ENCODE results near the gene RASAL2.
"Not testable (repeated sequence)": the region's sequence is repeated elsewhere in the genome, so short reads cannot be mapped to it uniquely, and the experiment has no call there.

RASAL2 gene

DNA sequence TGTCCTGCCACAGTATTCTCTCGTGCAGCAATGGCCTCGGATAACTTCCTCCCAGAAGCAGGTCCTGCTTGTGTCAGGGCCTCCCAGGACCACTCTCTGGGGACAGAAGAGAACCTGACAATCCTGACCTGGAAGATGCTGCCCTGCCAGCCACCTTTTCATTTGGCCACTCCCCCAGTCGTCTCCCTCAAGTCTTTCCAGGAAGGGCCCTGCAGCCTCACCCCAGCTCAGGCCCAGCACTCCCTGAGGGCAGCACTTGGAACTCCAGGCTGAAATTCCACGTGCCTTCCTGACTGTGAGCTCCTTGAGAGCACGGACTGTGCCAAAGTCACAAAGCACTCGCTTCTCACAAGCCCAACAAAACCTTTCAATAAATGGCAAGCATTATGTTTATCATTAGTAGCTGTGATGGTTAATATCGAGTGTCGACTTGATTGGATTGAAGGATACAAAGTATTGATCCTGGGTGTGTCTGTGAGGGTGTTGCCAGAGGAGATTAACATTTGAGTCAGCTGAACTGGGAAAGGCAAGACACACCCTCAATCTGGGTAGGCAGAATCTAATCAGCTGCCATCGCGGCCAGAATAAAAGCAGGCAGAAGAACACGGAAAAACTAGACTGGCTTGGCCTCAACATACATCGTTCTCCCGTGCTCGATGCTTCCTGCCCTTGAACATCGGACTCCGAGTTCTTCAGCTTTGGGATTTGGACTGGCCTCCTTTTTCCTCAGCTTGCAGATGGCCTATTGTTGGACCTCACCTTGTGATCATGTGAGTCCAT lies 405.2 kb downstream of the RASAL2 start:
- DNase-seq = no peak

DNA sequence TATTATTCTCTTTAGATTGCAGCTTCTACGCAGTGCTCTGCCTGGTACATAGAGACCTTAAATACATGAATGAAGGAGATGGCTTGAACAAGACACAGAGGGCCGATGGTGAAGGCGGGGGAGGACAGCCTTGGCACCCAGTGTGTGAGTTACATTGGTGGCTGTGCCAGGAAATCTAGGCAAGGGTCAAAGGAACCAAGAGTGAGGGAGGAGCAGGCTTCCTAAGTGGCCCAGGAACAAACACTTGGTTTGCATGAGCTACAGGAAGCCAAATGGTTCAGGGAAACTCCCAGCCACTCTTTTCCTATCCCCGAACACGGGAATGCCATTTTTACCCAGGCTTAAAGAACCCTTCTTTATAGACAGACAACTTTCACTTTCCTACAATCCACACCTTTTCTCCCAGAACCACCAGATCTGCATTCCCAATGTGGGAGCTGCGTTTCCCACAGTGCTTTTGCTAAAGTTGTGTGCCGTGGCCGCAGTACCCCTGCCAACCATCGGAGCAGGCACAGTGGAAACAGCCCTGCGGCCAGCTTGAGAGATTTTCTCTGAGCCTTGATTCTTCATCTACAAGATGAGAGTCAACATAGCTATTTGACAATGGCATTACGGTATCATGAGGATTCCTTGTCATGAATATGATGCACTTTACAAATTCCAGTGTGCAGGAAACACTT lies 406.3 kb downstream of the RASAL2 start:
- DNase-seq = no peak

DNA sequence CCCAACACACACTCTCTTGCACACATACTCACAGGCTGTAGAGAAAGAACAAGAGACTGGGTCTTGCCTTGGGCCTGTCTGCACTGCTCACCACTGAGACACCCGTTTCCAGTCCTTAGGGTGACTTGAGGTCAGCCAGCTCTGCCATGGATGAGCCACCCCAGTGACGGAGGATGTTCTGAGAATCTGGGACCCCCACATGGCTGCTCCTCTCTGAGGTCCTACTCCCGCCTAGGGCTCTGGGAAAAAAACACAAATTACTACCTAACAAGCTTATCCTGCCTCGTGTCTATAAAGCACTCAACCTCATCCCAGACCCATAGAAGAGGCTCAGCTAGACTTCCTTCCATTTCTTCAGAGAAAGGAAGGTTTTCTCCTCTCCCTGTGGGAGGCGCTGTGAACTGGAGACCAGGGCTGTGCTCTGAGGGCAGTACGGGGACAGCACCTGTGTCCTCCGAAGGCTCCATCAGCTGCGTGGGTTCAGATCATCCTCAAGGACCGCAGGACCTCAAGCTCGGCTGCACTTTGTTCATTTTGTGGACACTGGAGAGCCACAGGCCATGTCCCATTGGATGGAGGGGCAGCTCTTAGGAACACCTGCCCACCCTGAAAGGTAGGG lies 407.1 kb downstream of the RASAL2 start:
- DNase-seq = no peak

DNA sequence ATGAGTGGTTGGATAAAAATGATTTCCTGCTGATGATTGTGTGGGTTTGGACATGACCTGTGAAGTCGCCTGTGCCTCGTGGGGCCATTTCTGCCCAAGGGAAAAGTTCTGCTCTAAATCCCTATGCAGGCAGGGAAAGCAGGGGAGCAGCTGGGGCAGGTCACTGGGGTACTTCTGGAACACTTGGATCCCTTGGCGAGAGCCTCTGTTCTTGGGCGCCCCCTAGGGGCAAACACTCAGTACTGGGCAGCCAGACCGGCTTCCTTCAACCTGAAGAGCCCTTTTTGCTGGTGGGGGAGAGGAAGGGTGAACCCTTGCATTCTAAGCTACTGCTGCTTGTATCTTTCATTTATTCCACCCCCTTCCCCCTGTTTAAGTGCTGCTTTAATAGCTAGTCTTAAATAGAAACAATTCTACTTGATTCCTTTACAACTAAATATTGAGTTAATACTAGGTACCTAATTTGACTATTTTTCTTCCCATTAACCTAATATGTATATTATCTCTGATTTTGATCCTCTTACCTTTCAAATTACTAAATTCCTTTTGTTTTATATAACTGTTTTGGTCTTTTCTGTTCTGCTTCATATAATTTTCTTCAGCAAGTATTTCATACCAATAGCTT lies 407.9 kb downstream of the RASAL2 start:
- DNase-seq = no peak

DNA sequence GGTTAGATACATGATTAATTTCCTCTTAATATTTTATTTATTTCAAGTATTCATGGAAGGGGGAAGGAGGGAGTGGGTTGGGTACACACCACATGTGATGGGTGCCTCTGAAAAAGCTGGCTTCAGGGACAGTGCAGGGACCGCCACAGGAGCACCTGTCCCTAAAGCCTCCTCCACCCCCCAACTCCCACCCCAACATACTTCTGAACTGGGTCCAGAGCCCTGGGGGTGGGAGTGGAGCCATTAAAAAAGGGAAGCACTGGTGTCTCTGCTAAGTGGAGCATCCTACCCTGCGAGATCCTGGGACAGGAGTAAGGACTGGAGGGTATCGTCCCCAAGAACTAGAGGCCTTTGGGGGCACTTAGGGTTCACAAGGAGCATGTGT lies 408.4 kb downstream of the RASAL2 start:
- no peak for DNase-seq

DNA sequence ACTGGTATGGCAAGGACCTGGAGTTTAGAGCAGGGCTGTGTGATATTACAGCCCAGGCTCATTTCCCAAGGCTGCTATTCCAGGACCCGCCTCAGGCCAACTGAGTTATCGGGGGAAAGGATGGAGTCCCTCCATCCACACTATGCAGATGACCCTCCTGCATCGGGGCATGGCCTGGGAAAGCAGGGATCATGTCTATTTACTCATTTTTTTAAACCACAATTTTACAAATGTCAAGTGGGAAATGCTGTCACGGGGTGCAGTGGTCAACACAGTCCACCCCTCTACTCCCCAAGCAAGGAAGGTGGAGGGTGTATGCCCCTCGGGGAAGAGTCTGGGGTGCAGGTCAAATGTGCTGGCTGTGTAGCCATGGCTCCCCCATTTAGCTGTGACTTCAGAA lies 409.0 kb downstream of the RASAL2 start:
- DNase-seq = no peak

DNA sequence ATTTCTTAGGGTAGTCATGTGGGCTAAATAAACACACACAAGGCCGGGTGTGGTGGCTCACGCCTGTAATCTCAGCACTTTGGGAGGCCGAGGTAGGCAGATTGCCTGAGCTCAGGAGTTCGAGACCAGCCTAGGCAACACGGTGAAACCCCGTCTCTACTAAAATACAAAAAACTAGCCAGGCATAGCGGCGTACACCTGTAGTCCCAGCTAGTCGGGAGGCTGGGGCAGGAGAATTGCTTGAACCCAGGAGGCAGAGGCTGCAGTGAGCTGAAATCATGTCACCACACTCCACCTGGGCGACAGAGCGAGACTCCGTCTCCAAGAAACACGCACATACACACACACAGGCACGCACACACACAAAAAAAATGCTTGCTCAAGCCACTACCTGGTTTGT lies 409.4 kb downstream of the RASAL2 start:
- DNase-seq = not testable (repeated sequence)

DNA sequence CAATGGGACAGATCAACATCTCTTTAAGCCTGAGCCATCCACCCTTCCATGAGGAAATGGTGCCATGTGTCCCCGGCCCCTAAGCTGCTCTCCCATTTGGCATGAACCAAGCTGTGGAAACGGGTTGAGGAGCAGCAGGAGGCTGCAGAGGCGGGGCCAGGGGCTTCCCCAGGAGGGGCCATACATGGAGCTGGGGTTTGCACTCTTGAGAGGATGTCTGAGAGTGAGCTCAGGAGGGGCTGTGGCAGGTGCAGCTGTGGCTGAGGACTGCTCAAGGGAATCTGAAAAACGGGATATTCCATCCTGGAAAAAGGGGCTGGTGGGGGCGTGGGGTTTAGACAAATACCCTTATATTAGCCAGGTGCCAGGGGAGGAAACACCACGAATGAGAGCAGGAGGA lies 409.9 kb downstream of the RASAL2 start:
- DNase-seq = no peak

DNA sequence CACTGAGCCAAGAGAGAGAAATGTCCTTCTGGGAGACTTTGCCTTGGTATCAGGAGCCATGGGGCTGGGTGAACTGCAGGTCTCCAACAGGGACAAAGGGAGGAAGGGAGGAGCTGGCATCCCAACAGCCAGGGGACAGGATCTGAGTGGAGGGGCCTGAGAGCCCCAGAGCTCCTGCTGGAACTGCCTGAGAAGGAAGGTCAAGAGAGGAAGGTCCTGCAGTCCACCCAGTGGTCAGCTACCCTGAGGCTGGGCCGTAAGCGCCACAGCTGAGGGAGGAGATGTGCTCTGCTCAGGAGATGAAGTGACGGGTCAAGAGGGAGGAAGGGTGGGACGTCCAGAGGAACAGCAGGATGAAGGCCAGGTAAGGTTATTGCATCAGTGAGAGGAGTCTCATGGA lies 410.4 kb downstream of the RASAL2 start:
- DNase-seq = no peak

DNA sequence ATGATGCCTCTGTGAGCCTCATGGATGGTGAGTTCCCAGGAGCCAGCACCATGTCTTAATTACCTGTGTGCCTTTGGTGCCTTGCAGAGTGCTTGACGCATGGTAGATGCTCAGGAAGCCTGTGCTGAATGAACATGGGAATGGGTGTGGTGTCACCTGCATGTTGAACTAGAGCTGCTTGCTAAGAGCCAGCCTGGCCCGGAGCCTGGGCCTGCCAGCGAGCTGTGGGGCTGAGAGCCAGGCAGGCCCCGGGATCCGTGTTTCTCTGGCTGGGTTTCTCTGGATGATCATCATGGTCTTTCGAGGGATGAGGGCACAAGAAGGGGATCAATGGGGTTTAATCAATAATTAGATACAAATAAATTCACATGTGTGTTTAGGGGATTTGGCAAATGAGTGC lies 412.3 kb downstream of the RASAL2 start:
- no peak for DNase-seq

DNA sequence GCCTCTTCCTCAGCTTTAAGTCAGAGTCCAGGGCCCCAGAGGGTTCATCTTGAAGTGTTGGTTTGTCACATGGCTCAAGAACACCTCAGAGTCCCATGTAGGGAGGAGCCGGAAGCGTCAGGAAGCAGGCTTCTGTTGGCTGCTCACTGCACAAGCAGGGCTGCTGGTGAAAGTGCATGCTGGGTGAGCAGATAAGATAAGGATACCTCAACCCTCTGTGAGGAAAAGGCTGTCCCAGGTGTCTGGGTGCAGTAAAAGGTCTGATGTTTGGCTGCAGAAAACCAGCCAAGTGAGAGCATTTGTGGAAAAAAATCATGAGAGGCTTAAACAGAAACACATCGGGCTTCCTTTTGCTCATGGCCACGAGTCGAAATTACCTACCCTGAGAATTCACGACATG lies 412.8 kb downstream of the RASAL2 start:
- DNase-seq = no peak

DNA sequence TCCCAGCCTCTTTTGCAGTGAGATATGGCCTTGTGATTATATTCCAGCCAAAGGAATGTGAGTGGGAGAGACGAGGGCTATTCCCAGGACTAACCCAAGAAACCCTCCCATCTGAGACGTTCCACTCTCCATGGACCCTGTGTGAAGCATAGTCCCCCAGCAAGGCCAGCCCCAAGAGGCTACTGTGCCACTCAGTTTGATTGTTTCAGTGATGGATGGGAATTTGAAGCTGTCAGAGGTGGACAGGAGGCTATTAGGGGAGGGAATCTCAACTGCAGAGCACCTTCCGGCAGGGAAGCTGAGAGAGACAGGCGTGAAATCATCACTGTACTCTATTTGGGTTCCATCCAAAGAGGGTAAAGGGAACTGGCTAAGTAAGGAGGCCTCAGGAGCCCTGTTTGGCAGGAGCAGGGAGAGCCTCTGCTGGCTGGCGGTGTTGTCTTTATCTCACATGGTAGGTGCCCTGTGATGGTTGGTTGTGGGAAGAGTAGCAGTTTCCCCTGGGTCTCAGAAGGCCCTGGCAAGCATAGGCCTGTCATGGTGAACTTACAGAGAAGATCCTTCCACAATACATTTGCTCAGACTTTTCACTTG lies 415.6 kb downstream of the RASAL2 start:
- DNase-seq = no peak

DNA sequence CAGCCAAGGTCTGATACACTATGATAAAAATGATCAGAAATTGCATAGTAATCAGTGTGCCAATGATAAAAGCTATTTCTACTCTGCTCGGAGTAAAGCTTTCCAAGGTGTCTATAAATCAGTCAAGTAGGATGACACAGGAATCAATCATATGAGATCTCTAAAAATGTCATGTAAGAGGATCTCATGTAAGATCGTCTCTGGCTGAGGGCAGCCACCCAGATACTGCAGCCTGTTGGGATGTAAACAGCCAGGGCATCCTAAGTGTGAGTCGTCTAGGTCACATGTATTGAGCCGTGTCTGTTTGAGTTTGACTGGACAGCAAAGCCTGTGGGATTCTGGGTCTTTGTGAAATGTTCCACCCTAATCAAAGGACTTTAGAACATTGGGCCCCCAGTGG lies 416.3 kb downstream of the RASAL2 start:
- DNase-seq = no peak

DNA sequence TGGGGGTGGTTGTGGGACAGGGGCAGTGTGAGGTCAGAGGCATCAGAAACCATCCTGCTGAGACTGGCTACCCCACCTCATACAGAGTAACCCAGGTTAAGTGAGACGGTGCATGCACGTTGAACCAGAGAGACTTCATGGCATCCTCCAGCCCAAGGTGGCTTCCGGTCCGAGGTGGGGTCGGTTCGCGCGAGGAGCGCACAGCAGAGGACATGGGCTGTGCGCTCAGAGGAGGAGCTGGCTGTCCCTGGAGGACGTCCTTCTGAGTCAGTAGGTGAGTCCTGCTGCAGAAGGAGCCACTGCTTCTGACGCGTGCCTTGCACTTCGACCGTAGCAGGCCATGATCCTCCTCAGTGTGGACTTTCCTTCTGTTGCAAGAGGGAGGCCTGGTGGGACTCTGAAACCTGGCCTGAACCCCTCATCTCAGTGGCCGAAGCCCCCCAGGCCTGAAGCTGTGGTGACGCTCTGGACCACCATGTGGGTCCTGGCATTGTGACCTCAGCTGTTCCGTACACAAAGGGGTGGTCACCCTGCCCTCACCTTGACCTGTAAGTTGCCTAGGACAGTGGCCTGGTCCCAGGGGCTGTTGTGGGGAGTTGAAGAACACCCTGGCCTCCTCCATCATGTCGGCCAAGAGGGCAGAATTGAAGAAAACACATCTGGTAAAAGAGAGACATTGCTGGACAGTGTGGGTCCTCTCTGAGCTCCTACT lies 418.8 kb downstream of the RASAL2 start, which contains the start of gene TEX35:
Gene TEX35 (plus strand): TSS at position 544 of the 712 bp plus-strand sequence. CDS start 80 bp downstream, at position 624.
- DNase-seq = no peak

DNA sequence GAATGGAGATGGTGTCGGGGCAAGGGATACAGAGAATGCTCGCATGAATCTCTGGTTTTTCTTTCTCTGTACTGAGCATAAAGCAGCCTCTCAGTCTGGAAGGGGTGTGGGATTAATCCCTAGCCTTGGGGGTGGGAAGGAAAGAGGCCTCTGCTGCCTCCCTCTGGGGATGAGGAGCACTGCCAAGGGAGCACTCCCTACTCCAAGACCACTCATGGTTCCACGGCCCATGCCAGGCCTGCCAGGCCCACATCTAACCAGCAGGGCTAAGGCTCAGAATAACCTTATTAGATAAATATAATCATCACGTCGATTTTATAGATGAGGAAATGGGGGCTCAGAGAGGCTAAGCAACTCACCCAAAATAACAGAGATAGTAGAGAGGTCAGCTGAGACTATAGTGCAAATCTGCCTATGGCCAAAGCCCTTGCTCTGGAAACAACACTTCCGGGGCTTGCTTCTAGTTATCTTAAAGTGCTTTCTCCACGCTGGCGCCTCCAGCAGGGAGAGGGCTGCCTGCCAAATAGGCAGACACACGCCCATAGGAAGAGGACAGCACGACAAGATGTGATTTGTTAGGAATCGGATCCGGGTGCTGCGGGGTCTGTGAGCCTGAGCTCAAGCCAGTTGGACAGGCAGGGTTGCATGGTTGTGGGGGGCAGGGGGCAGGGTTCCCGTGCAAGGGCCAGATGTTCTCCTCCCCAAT lies 419.5 kb downstream of the RASAL2 start:
- no peak for DNase-seq

DNA sequence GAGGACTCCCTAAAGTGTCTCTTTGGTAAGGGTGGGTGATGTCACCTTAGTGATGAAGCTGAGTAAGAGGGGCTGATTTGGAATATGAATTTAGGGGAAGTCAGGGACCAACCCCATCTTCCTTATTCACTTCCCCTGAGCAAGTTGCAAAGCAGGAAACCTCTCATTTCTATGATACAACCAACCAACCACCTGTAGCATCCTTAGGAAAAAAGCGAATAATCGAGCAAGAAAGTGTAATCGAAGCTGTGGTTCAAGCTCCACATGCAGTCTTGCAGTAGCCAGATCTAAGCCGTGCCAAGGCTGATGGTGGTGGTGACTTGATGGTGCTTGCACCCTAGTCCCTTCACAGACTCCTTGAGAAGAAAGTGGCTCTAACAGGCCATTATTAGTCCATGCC lies 422.2 kb downstream of the RASAL2 start:
- no peak for DNase-seq

DNA sequence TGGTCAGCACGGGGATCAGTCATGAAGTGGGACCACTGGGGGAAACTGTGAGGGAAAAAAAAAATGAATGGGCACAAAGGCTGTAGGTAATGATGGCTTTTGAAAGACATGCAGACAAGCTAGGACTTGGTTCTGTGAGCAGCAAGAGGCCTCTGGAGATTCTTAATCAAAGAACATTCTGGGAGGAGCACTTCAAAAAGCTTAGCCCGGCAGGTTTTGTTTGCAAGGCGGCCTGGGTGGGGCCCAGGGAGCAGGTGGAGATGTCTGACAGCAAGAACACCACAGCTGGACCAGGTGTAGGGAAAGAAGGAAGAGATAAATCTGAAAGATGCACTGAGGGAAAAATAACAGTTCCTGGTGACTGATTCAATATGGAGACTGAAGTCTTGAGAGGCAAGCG lies 425.0 kb downstream of the RASAL2 start:
- DNase-seq = no peak

DNA sequence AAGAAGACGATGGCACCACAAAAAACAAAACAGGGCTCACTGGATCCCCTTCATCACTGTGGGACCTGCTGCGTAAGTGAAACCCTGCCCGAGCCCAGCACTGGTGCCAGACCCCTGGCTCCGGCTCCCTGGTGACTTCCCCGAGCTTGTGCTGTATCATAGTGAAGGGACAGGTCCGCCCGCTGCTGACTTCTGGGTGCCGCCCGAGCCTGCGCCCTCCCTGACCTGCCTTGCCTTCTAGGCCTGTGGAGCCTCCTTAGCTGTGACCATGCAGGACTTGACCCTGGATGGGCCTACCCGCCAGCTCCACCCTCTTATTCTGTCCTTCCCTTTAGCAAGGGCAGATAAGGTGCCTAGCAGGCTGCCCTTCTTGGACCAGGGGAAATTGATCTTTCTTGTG lies 426.9 kb downstream of the RASAL2 start:
- DNase-seq = no peak

DNA sequence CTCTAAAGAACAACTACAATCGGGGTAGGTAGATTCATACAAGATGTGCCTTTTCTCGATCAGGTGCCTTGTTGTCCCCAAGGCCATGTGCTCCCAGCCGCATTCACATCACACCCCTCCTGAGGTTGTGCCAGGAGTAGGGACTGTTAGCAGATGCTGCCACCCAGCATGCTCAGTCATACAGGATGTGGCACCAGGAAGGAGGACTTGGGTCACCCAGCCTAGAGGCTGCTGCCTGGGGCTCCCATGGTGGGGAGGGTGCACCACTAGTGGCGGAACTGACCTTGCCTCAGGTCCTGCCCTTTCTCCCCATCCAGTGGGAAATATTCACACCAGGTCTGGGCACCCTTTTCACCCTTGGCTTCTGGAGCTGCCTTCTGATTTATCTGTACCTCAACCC lies 427.3 kb downstream of the RASAL2 start:
- DNase-seq = no peak

DNA sequence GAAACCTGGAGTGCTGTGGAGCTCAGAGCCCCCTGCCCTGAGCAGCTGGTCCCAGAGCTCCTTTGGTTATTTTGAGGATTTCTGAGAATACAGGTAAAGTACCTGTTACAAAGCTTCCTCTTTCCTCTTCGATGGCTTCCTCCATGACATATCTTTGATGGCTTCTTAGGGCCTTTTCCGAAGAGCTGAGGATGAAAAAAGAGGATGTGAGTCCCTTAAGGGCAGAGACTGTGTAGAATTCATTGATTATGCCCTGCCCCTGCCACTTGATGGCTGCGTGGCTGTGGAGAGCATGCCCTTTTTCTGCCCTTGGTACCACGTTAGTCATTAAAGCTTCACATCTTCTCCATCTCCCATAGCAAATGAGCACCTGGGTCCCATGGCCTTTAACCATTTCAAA lies 433.2 kb downstream of the RASAL2 start:
- no peak for DNase-seq

DNA sequence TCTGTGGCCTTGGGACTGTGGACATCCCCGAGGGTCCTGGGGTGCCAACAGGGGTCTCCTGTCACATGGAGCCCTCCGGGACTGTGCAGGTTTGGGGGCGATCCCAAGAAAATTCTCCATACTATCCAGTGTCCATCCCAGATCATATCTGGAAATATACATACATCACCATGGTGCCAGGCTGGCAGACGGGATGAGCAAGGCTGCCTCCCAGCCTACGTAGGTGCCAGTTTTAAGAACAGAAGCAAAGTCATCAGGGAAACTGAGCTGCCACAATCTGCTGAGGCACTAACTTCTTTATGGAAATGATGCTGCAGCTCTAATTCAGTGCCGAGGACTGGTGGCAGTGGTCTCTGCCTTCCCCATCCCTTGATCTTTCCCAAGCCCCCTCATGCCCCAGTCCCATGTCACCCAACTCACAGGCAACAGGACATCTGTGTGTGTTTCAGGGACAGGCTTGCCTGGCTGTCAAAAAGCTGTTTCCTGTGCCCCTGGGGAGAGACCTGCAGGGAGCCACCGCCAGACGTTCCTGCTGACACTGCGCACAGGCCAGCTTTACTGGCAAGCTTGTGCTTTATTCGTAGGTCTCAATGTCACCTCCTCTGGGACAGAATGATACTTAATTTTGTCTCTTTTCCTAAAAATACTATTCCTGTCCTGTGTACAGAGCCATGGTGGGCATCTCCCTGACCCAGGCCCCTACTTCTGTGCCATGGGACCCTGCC lies 434.5 kb downstream of the RASAL2 start:
- DNase-seq = no peak

Measured in cortex of kidney (tissue), 1 donor.